Measurements from ENCODE around the gene NFYC. TPM values are rescaled to one million over a fixed set of nuclear protein-coding genes. Genes with fewer than 3 reads are reported as not detected.

NFYC gene
- total RNA-seq, 2 donors from 2014 or later = 46.9 to 62.2 TPM

GRCh38 chr1:40763742-40764532 lies 72.4 kb downstream of the NFYC start:
- TF ChIP-seq, protein P1, sequence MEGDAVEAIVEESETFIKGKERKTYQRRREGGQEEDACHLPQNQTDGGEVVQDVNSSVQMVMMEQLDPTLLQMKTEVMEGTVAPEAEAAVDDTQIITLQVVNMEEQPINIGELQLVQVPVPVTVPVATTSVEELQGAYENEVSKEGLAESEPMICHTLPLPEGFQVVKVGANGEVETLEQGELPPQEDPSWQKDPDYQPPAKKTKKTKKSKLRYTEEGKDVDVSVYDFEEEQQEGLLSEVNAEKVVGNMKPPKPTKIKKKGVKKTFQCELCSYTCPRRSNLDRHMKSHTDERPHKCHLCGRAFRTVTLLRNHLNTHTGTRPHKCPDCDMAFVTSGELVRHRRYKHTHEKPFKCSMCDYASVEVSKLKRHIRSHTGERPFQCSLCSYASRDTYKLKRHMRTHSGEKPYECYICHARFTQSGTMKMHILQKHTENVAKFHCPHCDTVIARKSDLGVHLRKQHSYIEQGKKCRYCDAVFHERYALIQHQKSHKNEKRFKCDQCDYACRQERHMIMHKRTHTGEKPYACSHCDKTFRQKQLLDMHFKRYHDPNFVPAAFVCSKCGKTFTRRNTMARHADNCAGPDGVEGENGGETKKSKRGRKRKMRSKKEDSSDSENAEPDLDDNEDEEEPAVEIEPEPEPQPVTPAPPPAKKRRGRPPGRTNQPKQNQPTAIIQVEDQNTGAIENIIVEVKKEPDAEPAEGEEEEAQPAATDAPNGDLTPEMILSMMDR (IDR thresholded peaks at IDR 0.05) = no peak
- Histone ChIP-seq H3K36me3 (no peaks in the 10 kb centered on the region), H3K4me1 (no peaks in the 10 kb centered on the region), H3K27ac (no peak overlapping the region), H3K4me3 (no peak overlapping the region), H3K9ac (ENCODE audit: low read depth in 2 of 2, low read length in 2 of 2) (no peak overlapping the region), H3K9me3 (no peaks in the 10 kb centered on the region), H3K27me3 (no peaks in the 10 kb centered on the region)
- no peak for DNase-seq
- intact Hi-C loops (cut with DNase I) = no loop called here

GRCh38 chr1:40764981-40765380 lies 73.5 kb downstream of the NFYC start:
- Histone ChIP-seq H3K4me1 (no peaks in the 10 kb centered on the region), H3K36me3 (no peaks in the 10 kb centered on the region), H3K27ac (no peak overlapping the region), H3K27me3 (no peaks in the 10 kb centered on the region), H3K9ac (ENCODE audit: low read depth in 2 of 2, low read length in 2 of 2) (no peak overlapping the region), H3K9me3 (no peaks in the 10 kb centered on the region), H3K4me3 (no peak overlapping the region)
- intact Hi-C loops (cut with DNase I) = no loop called here
- no peak for DNase-seq
- TF ChIP-seq, protein P1 (IDR thresholded peaks at IDR 0.05) = no peak

DNA sequence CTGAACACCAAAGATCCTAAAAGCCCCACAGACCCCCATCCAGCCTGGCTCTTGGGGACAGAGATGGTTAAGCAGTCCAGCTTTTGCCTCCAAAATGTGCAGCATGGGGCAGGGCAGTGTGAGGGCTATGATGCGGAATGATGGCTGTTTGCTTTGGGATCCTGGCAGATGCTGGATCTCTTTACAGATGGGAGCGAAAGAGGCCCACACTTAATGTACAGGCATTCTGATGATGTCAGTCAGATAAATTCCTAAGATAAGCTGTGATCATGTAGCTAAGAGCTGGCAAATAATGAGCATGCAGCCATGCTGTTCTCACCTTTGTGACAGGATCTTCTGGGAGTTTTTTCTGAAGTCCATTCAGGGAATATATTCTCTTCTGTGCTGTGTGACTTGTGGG lies 74.5 kb downstream of the NFYC start:
- no peak for DNase-seq
- no peak overlapping the region for H3K27ac ChIP-seq
- H3K9ac ChIP-seq (ENCODE audit: low read depth in 2 of 2, low read length in 2 of 2) = no peak overlapping the region
- no peaks in the 10 kb centered on the region for H3K4me1 ChIP-seq
- H3K27me3 ChIP-seq = no peaks in the 10 kb centered on the region
- H3K4me3 ChIP-seq = no peak overlapping the region
- intact Hi-C loops (cut with DNase I) = no loop called here
- no peaks in the 10 kb centered on the region for H3K9me3 ChIP-seq
- H3K36me3 ChIP-seq = no peaks in the 10 kb centered on the region
- TF ChIP-seq, protein P1 (IDR thresholded peaks at IDR 0.05) = no peak

DNA sequence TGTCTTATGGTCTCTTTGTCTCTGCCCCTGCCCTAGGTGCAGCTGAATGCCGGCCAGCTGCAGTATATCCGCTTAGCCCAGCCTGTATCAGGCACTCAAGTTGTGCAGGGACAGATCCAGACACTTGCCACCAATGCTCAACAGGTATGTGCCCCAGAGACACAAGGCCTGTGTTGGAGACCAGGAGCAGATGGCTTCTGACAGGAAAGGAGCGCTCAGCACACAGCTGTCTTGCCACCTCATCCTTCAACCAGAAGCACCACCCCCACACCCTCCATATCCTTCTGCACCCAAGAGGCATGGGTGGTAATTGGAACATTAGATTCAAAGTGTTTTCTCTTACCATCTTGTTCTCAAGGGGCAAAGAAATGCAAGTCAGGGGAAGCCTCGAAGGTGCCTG lies 75.1 kb downstream of the NFYC start:
- intact Hi-C loops (cut with DNase I) = no loop called here
- H3K4me1 ChIP-seq = no peaks in the 10 kb centered on the region
- H3K9me3 ChIP-seq = no peaks in the 10 kb centered on the region
- no peaks in the 10 kb centered on the region for H3K27me3 ChIP-seq
- no peak for DNase-seq
- no peak overlapping the region for H3K4me3 ChIP-seq
- no peak overlapping the region for H3K27ac ChIP-seq
- no peaks in the 10 kb centered on the region for H3K36me3 ChIP-seq
- no peak overlapping the region for H3K9ac ChIP-seq (ENCODE audit: low read depth in 2 of 2, low read length in 2 of 2)
- TF ChIP-seq, protein P1 (IDR thresholded peaks at IDR 0.05) = no peak

GRCh38 chr1:40768146-40768990 lies 76.9 kb downstream of the NFYC start:
- intact Hi-C loops (cut with DNase I) = no loop called here
- H3K4me1 ChIP-seq = no peaks in the 10 kb centered on the region
- no peaks in the 10 kb centered on the region for H3K9me3 ChIP-seq
- H3K27me3 ChIP-seq = no peaks in the 10 kb centered on the region
- no peak overlapping the region for H3K4me3 ChIP-seq
- DNase-seq = no peak
- TF ChIP-seq, protein P1 (IDR thresholded peaks at IDR 0.05) = no peak
- no peak overlapping the region for H3K9ac ChIP-seq (ENCODE audit: low read depth in 2 of 2, low read length in 2 of 2)
- no peaks in the 10 kb centered on the region for H3K36me3 ChIP-seq
- H3K27ac ChIP-seq = no peak overlapping the region
